Endothelial cell of umbilical vein (primary cell): ENCODE measurements around the gene RAB33B. TPM values are rescaled to one million over a fixed set of nuclear protein-coding genes. Genes with fewer than 3 reads are reported as not detected.

Experiments
- BruUV-seq: library from RNA; stranded (reverse); fragments of 400-500 nt; replicated peaks from 2 replicates; lab custom pipeline; 2021; lab: Mats Ljungman, UMichigan
- CTCF ChIA-PET: fragments of 300-600, 350-600 bp; sonication (Branson Sonifier 250); formaldehyde crosslinking; loops from one replicate; lab custom pipeline; 2021; ENCODE audit warnings: antibody characterized with exemption, inconsistent platforms; lab: Charles Lee
- POLR2A ChIA-PET: fragments of 300-600, 350-600 bp; sonication (Branson Sonifier 250); formaldehyde crosslinking; loops from one replicate; lab custom pipeline; 2021; ENCODE audit warnings: antibody characterized with exemption, inconsistent platforms; lab: Charles Lee
- DNase-seq: peaks from one replicate; pipeline ENCODE4 v3.0.0-alpha.2; 2011; ENCODE audit warnings: low read depth, low spot score
- FAIRE-seq: peaks from 2 replicates; lab custom pipeline; 2011; peaks lifted over from hg19 to GRCh38; lab: Jason Lieb, UNC
- H2AFZ ChIP-seq: 2 replicates; pipeline ENCODE4 v1.6.0; 2012; ENCODE audit warnings: low read depth, low read length, control low read depth, inconsistent platforms
- H3K27ac ChIP-seq: 2 replicates; pipeline ENCODE4 v1.5.1; 2011; ENCODE audit warnings: low read depth, mild to moderate bottlenecking, control low read depth, low read length, moderate library complexity; ENCODE audit not compliant: insufficient read depth
- H3K27me3 ChIP-seq, 2 experiments: 2 replicates each; pipeline versions ENCODE4 v1.6.0 to v1.6.1; 2011; ENCODE audit warnings: low read length in 2 of 2, mixed read lengths in 1 of 2; ENCODE audit not compliant: control insufficient read depth in 2 of 2, insufficient read depth in 2 of 2
- H3K36me3 ChIP-seq, 2 experiments: 2 replicates in 1 of 2; 3 replicates in 1 of 2; pipeline ENCODE4 v1.5.1; 2011; ENCODE audit warnings: low read length in 2 of 2, mild to moderate bottlenecking in 1 of 2, moderate library complexity in 1 of 2; ENCODE audit not compliant: control insufficient read depth in 2 of 2, insufficient read depth in 2 of 2; ENCODE audit errors: extremely low read depth in 1 of 2
- H3K4me1 ChIP-seq: 3 replicates; pipeline ENCODE4 v1.5.1; 2011; ENCODE audit warnings: mild to moderate bottlenecking, low read length; ENCODE audit not compliant: control insufficient read depth, insufficient read depth; ENCODE audit errors: extremely low read depth
- H3K4me2 ChIP-seq: 2 replicates; pipeline ENCODE4 v1.6.1; 2011; ENCODE audit warnings: low read length, control low read depth, mixed read lengths; ENCODE audit not compliant: insufficient read depth
- H3K4me3 ChIP-seq, 3 experiments: fragments of 200-600 bp in 1 of 3; sonication (generic), shearing (Covaris generic) in 1 of 3; replicated peaks in 1 of 3; 2 replicates each; pipeline ENCODE4 v1.5.1; 2011 to 2016; ENCODE audit warnings: control low read depth in 3 of 3, low read length in 3 of 3, mild to moderate bottlenecking in 2 of 3, inconsistent platforms in 1 of 3, low read depth in 1 of 3, moderate library complexity in 1 of 3; ENCODE audit not compliant: insufficient read depth in 1 of 3
- H3K79me2 ChIP-seq: 2 replicates; pipeline ENCODE4 v1.6.0; 2012; ENCODE audit warnings: low read length, inconsistent platforms; ENCODE audit not compliant: control insufficient read depth, insufficient read depth
- H3K9ac ChIP-seq: replicated peaks from 2 replicates; pipeline ENCODE3; 2011; ENCODE audit warnings: low read length, control low read depth; ENCODE audit not compliant: insufficient read depth; ENCODE audit errors: extremely low read depth
- H3K9me1 ChIP-seq: replicated peaks from 3 replicates; pipeline ENCODE4 v1.6.0; 2011; ENCODE audit warnings: mild to moderate bottlenecking, low read length; ENCODE audit not compliant: control insufficient read depth, insufficient read depth; ENCODE audit errors: extremely low read depth
- H3K9me3 ChIP-seq: replicated peaks from 2 replicates; pipeline ENCODE4 v1.5.1; 2012; ENCODE audit warnings: low read length, inconsistent platforms; ENCODE audit not compliant: control insufficient read depth, insufficient read depth
- H4K20me1 ChIP-seq: replicated peaks from 2 replicates; pipeline ENCODE3; 2011; ENCODE audit warnings: mild to moderate bottlenecking, low read length; ENCODE audit not compliant: control insufficient read depth, insufficient read depth; ENCODE audit errors: extremely low read depth
- EZH2 ChIP-seq: IDR thresholded peaks from 2 replicates; pipeline ENCODE4 v1.6.1; 2012; ENCODE audit warnings: borderline replicate concordance, low read depth, mild to moderate bottlenecking, moderate library complexity, low read length, inconsistent platforms; ENCODE audit not compliant: severe bottlenecking
- FOS ChIP-seq: IDR thresholded peaks from 2 replicates; pipeline ENCODE4 v1.6.1; 2011; ENCODE audit warnings: mild to moderate bottlenecking, low read length, moderate library complexity, borderline replicate concordance; ENCODE audit not compliant: insufficient read depth
- GATA2 ChIP-seq: IDR thresholded peaks from 2 replicates; pipeline ENCODE4 v1.7.0; 2011; ENCODE audit warnings: low read depth, mild to moderate bottlenecking, moderate library complexity, mixed read lengths, low read length; ENCODE audit not compliant: insufficient read length, insufficient read depth
- JUN ChIP-seq: IDR thresholded peaks from 2 replicates; pipeline ENCODE4 v1.6.1; 2011; ENCODE audit warnings: borderline replicate concordance, low read depth; ENCODE audit not compliant: insufficient read length, insufficient read depth
- MYC ChIP-seq: IDR thresholded peaks from one replicate; pipeline ENCODE4 v1.6.1; 2011; ENCODE audit warnings: mild to moderate bottlenecking, low read depth, low read length
- POLR2A ChIP-seq: IDR thresholded peaks from 2 replicates; pipeline ENCODE4 v1.6.1; 2012; ENCODE audit warnings: low read depth, mild to moderate bottlenecking, control low read depth, low read length
- POLR2AphosphoS5 ChIP-seq: IDR thresholded peaks from 2 replicates; pipeline ENCODE4 v1.6.1; 2012; ENCODE audit warnings: low read depth, mild to moderate bottlenecking, control low read depth, low read length, moderate library complexity; ENCODE audit not compliant: insufficient read depth
- dilution Hi-C: fragments of 300-500 bp; cut with MboI; formaldehyde crosslinking; loops from one replicate; pipeline ENCODE4 v1.15.0; 2019; ENCODE audit warnings: low sequenced_read_pairs; ENCODE audit not compliant: extremely low pct_ligation_motif_present
- intact Hi-C: fragments of 100-400 bp; cut with micrococcal nuclease; formaldehyde crosslinking; loops from one replicate; pipeline ENCODE4 v1.10.0; 2022
- polyA plus RNA-seq, 4 experiments: library from polyadenylated mRNA; depleted of rRNA in 3 of 4; stranded (reverse) in 3 of 4; unstranded in 1 of 4; fragments of >200 nt; gene quantifications; 2 replicates each; pipeline versions ENCODE4 v1.2.1 to v1.2.3, GENCODE V29; 2011 to 2012; ENCODE audit warnings: missing spikeins in 1 of 4
- total RNA-seq: library from RNA; stranded (reverse); gene quantifications from 2 replicates; pipeline ENCODE4 v1.2.3, GENCODE V29; 2021
- TF ChIP-seq, protein P1 (sequence below): IDR thresholded peaks from 2 replicates; pipeline ENCODE4 v1.6.1; 2011; ENCODE audit not compliant: insufficient read depth, insufficient read length
- TF ChIP-seq, protein P2 (sequence below), 2 donors: IDR thresholded peaks; 1 replicate in 1 of 2; 2 replicates in 1 of 2; pipeline ENCODE4 v1.5.1; 2011; ENCODE audit warnings: low read length in 2 of 2, mild to moderate bottlenecking in 2 of 2, moderate library complexity in 2 of 2, control low read depth in 1 of 2, inconsistent platforms in 1 of 2, low read depth in 1 of 2; ENCODE audit not compliant: insufficient read depth in 1 of 2; ENCODE audit errors: extremely low read depth in 1 of 2

The RAB33B gene
- total and polyA plus RNA-seq, 2 donors (not counting 3 experiments of a cell fraction or from before 2014, with no cell fraction given): 7.8 to 14.7 TPM

DNA sequence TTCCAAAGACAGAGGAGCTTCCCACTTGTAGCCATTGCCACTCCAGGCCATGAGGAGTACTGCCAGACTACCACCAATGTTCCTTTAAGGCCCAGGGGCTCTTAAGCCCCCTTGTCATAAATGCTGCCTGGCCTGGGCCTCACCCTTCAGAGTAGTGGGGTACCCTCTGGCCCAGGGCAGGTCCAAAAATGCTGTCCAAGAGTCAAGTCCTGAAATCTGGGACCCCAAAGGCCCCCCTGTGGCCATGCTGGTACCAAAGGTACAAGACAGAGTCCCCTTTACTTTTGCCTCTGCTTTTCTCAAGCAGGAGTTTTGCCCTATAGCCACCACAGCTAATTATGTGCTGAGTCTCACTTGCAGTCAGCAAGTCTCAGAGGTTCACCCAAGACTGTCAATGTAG lies 16.4 kb downstream of the RAB33B start:
- Histone ChIP-seq H3K36me3 (peaks cover 5 to 11% of the 10 kb centered on the region in 2 experiments), H2AFZ (no peak overlapping the region), H3K4me1 (no peaks in the 10 kb centered on the region), H3K9ac (no peak overlapping the region), H3K79me2 (peaks cover 53% of the 10 kb centered on the region), H3K27me3 (no peaks in the 10 kb centered on the region), H4K20me1 (peaks cover 9% of the 10 kb centered on the region), H3K9me3 (no peaks in the 10 kb centered on the region), H3K4me2 (no peak overlapping the region), H3K9me1 (no peaks in the 10 kb centered on the region), H3K4me3 (no peak overlapping the region), H3K27ac (no peak overlapping the region)
- ChIA-PET POLR2A (no interaction called here), CTCF (no interaction called here)
- no TSS peak for BruUV-seq
- TF ChIP-seq JUN (no peak), POLR2AphosphoS5 (no peak), EZH2 (no peak), GATA2 (no peak), MYC (no peak), FOS (no peak), POLR2A (no peak)
- TF ChIP-seq, protein P1, sequence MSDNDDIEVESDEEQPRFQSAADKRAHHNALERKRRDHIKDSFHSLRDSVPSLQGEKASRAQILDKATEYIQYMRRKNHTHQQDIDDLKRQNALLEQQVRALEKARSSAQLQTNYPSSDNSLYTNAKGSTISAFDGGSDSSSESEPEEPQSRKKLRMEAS: no peak
- TF ChIP-seq, protein P2, sequence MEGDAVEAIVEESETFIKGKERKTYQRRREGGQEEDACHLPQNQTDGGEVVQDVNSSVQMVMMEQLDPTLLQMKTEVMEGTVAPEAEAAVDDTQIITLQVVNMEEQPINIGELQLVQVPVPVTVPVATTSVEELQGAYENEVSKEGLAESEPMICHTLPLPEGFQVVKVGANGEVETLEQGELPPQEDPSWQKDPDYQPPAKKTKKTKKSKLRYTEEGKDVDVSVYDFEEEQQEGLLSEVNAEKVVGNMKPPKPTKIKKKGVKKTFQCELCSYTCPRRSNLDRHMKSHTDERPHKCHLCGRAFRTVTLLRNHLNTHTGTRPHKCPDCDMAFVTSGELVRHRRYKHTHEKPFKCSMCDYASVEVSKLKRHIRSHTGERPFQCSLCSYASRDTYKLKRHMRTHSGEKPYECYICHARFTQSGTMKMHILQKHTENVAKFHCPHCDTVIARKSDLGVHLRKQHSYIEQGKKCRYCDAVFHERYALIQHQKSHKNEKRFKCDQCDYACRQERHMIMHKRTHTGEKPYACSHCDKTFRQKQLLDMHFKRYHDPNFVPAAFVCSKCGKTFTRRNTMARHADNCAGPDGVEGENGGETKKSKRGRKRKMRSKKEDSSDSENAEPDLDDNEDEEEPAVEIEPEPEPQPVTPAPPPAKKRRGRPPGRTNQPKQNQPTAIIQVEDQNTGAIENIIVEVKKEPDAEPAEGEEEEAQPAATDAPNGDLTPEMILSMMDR (IDR thresholded peaks at IDR 0.05; ENCODE audit: extremely low read depth in 1 of 2, insufficient read depth in 1 of 2, low read depth in 1 of 2, low read length in 2 of 2): no peak
- FAIRE-seq: no peak
- DNase-seq: no peak
- intact Hi-C loops (no loop called here), dilution Hi-C loops (no loop called here)
